OCI-LY1 (cell line): ENCODE measurements around the gene SPG11.
"Not testable (repeated sequence)": the region's sequence is repeated elsewhere in the genome, so short reads cannot be mapped to it uniquely, and the experiment has no call there.

ENCODE experiments used
- H2AFZ ChIP-seq: fragments of 200-600 bp; sonication (generic), shearing (Covaris generic); 2 replicates; pipeline ENCODE4 v1.6.0; 2014; ENCODE audit warnings: antibody characterized with exemption, mild to moderate bottlenecking, low read length
- H3F3A ChIP-seq: fragments of 200-600 bp; sonication (generic), shearing (Covaris generic); 2 replicates; pipeline ENCODE4 v1.6.0; 2014; ENCODE audit warnings: mild to moderate bottlenecking, antibody characterized with exemption, low read length, moderate library complexity; ENCODE audit not compliant: insufficient read depth
- H3K27ac ChIP-seq: fragments of 200-600 bp; sonication (generic); 2 replicates; pipeline ENCODE4 v1.5.1; 2014; ENCODE audit warnings: low read length, mixed run types, mild to moderate bottlenecking, low read depth; ENCODE audit not compliant: poor library complexity, severe bottlenecking
- H3K27me3 ChIP-seq: fragments of 200-600 bp; sonication (generic); 2 replicates; pipeline ENCODE4 v1.6.0; 2014; ENCODE audit warnings: antibody characterized with exemption, mild to moderate bottlenecking, low read length, moderate library complexity; ENCODE audit not compliant: insufficient read depth
- H3K36me3 ChIP-seq: fragments of 200-600 bp; sonication (generic); 2 replicates; pipeline ENCODE4 v1.6.1; 2014; ENCODE audit warnings: mild to moderate bottlenecking, antibody characterized with exemption, low read length, moderate library complexity, mixed read lengths; ENCODE audit not compliant: insufficient read depth
- H3K4me1 ChIP-seq: fragments of 200-600 bp; sonication (generic); 2 replicates; pipeline ENCODE4 v1.5.1; 2014; ENCODE audit warnings: mild to moderate bottlenecking, low read length, moderate library complexity; ENCODE audit not compliant: insufficient read depth, severe bottlenecking
- H3K4me2 ChIP-seq: fragments of 200-600 bp; sonication (generic), shearing (Covaris generic); 2 replicates; pipeline ENCODE4 v1.6.1; 2014; ENCODE audit warnings: low read length
- H3K4me3 ChIP-seq: fragments of 200-600 bp; sonication (generic); 2 replicates; pipeline ENCODE4 v1.5.1; 2014; ENCODE audit warnings: low read length, low read depth, mild to moderate bottlenecking, mixed read lengths; ENCODE audit not compliant: poor library complexity, severe bottlenecking
- H3K79me2 ChIP-seq: fragments of 200-600 bp; shearing (Covaris generic); 2 replicates; pipeline ENCODE4 v1.6.1; 2016; ENCODE audit warnings: mixed run types, low read length, mixed read lengths; ENCODE audit not compliant: insufficient read depth
- H3K9ac ChIP-seq: fragments of 200-600 bp; sonication (generic), shearing (Covaris generic); 2 replicates; pipeline ENCODE4 v1.6.1; 2014; ENCODE audit warnings: mild to moderate bottlenecking, low read length, mixed read lengths
- H3K9me2 ChIP-seq: fragments of 200-600 bp; sonication (generic), shearing (Covaris generic); 2 replicates; pipeline ENCODE4 v1.6.1; 2014; ENCODE audit warnings: low read depth, mild to moderate bottlenecking, low read length, mixed read lengths
- H3K9me3 ChIP-seq: fragments of 200-600 bp; shearing (Covaris generic); 2 replicates; pipeline ENCODE4 v1.6.1; 2014; ENCODE audit warnings: low read length, mixed read lengths
- H4K20me1 ChIP-seq: fragments of 200-600 bp; sonication (generic), shearing (Covaris generic); 2 replicates; pipeline ENCODE4 v1.6.0; 2016; ENCODE audit warnings: mild to moderate bottlenecking, low read length; ENCODE audit not compliant: insufficient read depth
- EZH2 ChIP-seq: fragments of 200-600 bp; sonication (generic), shearing (Covaris generic); IDR thresholded peaks from 2 replicates; pipeline ENCODE4 v1.8.0; 2017; ENCODE audit warnings: borderline replicate concordance, mixed run types, mild to moderate bottlenecking, antibody characterized with exemption, low read length, moderate library complexity, mixed read lengths
- TF ChIP-seq, protein P1 (sequence below): fragments of 200-600 bp; sonication (generic), shearing (Covaris generic); IDR thresholded peaks from 2 replicates; pipeline ENCODE4 v1.5.1; 2017; ENCODE audit warnings: mild to moderate bottlenecking, antibody characterized with exemption, low read length, moderate library complexity, mixed read lengths

SPG11 gene

GRCh38 chr15:44532689-44533088 lies 130.8 kb downstream of the SPG11 start:
- Histone ChIP-seq H3F3A (0 out of 2 replicates have a peak, but pooled peaks cover 3% of the 10 kb centered on the region), H3K36me3 (no peaks in the 10 kb centered on the region), H3K27ac (no peak overlapping the region), H2AFZ (no peak overlapping the region), H3K4me3 (no peak overlapping the region), H3K79me2 (peaks cover 5% of the 10 kb centered on the region), H4K20me1 (no peaks in the 10 kb centered on the region), H3K27me3 (no peaks in the 10 kb centered on the region), H3K9me2 (no peaks in the 10 kb centered on the region), H3K4me2 (no peak overlapping the region), H3K4me1 (peaks cover 9% of the 10 kb centered on the region), H3K9ac (no peak overlapping the region), H3K9me3 (no peaks in the 10 kb centered on the region)
- no peak for TF ChIP-seq EZH2
- TF ChIP-seq, protein P1, sequence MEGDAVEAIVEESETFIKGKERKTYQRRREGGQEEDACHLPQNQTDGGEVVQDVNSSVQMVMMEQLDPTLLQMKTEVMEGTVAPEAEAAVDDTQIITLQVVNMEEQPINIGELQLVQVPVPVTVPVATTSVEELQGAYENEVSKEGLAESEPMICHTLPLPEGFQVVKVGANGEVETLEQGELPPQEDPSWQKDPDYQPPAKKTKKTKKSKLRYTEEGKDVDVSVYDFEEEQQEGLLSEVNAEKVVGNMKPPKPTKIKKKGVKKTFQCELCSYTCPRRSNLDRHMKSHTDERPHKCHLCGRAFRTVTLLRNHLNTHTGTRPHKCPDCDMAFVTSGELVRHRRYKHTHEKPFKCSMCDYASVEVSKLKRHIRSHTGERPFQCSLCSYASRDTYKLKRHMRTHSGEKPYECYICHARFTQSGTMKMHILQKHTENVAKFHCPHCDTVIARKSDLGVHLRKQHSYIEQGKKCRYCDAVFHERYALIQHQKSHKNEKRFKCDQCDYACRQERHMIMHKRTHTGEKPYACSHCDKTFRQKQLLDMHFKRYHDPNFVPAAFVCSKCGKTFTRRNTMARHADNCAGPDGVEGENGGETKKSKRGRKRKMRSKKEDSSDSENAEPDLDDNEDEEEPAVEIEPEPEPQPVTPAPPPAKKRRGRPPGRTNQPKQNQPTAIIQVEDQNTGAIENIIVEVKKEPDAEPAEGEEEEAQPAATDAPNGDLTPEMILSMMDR: peak; percentile 54; the same call in 1 of the 2 replicates

DNA sequence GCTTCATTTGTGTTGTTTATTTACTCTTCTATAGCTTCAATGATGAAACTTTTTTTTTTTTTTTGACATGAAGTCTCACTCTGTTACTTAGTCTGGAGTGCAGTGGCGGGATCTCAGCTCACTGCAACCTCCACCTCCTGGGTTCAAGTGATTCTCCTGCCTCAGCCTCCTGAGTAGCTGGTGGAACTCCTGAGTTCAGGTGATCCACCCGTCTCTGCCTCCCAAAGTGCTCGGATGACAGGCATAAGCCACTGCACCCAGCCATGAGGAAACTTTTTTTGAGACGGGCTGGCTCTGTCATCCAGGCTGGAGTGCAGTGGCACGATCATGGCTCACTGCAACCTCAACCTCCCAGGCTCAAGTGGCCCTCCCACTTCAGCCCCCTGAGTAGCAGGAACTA lies 131.2 kb downstream of the SPG11 start:
- H3K4me3 ChIP-seq, H3K4me1 ChIP-seq, H3K27ac ChIP-seq, H3K9me2 ChIP-seq, H3K27me3 ChIP-seq, H4K20me1 ChIP-seq, H3K4me2 ChIP-seq, H3F3A ChIP-seq, H3K36me3 ChIP-seq, H2AFZ ChIP-seq, H3K79me2 ChIP-seq, H3K9me3 ChIP-seq, H3K9ac ChIP-seq: not testable (repeated sequence)

DNA sequence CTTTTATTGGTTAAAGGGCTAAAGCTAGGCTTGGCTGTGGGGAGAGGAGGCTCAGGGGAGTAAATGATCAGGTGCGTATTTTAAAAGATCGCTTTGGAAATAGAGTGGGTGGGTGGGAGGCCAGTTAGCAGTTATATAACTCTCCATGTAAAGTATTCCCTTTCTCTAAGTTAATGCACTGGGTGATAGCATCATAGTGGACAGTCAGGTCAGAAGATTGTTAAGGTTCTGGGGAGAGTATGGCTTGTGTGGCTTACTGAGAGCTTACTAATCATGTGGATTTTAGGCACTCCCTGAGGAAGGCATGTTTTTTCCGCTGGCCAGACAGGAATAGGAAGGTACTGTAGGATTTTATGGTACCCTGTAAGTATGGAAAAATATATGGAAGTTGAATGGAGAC lies 132.8 kb downstream of the SPG11 start:
- Histone ChIP-seq H3K27me3 (no peaks in the 10 kb centered on the region), H3K4me3 (no peak overlapping the region), H3K36me3 (peaks cover 14% of the 10 kb centered on the region), H3K9me3 (no peaks in the 10 kb centered on the region), H4K20me1 (no peaks in the 10 kb centered on the region), H3K9me2 (no peaks in the 10 kb centered on the region), H3K4me2 (no peak overlapping the region), H2AFZ (no peak overlapping the region), H3K79me2 (no peaks in the 10 kb centered on the region), H3K4me1 (peaks cover 2% of the 10 kb centered on the region), H3K9ac (no peak overlapping the region), H3K27ac (no peak overlapping the region), H3F3A (0 out of 2 replicates have a peak, but pooled peaks cover 3% of the 10 kb centered on the region)
- TF ChIP-seq, protein P1: no peak
- no peak for TF ChIP-seq EZH2

DNA sequence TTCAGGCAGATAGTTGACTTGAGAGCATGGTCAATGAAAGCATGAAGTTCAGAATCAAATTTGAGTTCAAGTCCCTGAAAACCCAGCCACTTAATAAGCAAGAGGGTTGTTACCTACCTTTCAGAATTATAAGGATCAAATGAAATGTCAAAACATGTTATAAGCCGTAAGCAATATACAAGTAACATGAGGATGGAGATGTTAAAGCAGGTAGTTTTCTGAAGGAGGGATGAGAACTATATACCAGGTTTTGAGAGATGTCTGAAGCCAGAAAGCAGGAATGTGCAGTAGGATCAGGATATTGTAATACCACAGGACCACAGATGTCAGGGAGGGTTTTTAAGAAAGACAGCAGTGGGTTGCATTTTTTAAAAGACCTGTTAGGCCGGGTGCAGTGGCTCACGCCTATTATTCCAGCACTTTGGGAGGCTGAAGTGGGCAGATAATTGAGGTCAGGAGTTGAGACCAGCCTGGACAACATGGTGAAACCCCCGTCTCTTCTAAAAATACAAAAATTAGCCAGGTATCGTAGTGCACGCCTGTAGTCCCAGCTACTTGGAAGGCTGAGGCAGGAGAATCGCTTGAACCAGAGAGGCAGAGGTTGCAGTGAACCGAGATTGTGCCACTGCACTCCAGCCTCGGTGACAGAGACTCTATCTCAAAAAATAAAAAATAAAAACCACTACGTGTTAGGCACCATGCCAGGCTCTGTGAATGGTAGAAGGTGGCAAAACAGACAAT lies 133.4 kb downstream of the SPG11 start:
- no peaks in the 10 kb centered on the region for H4K20me1 ChIP-seq
- TF ChIP-seq, protein P1: no peak
- no peak overlapping the region for H3K27ac ChIP-seq
- H2AFZ ChIP-seq: no peak overlapping the region
- no peak overlapping the region for H3K4me2 ChIP-seq
- no peaks in the 10 kb centered on the region for H3K79me2 ChIP-seq
- no peak overlapping the region for H3K9ac ChIP-seq
- peaks cover 18% of the 10 kb centered on the region for H3K36me3 ChIP-seq
- no peaks in the 10 kb centered on the region for H3K4me1 ChIP-seq
- no peaks in the 10 kb centered on the region for H3K9me2 ChIP-seq
- H3K27me3 ChIP-seq: no peaks in the 10 kb centered on the region
- H3K4me3 ChIP-seq: no peak overlapping the region
- 0 out of 2 replicates have a peak, but pooled peaks cover 3% of the 10 kb centered on the region for H3F3A ChIP-seq
- H3K9me3 ChIP-seq: no peaks in the 10 kb centered on the region
